Measurements from ENCODE around the gene PIK3R2. TPM values are rescaled to one million over a fixed set of nuclear protein-coding genes. Genes with fewer than 3 reads are reported as not detected.
"Not testable (repeated sequence)": the region's sequence is repeated elsewhere in the genome, so short reads cannot be mapped to it uniquely, and the experiment has no call there.

The PIK3R2 gene
- total and polyA plus RNA-seq, 4 donors = 1.8 to 21.8 (median 9.6) TPM

DNA sequence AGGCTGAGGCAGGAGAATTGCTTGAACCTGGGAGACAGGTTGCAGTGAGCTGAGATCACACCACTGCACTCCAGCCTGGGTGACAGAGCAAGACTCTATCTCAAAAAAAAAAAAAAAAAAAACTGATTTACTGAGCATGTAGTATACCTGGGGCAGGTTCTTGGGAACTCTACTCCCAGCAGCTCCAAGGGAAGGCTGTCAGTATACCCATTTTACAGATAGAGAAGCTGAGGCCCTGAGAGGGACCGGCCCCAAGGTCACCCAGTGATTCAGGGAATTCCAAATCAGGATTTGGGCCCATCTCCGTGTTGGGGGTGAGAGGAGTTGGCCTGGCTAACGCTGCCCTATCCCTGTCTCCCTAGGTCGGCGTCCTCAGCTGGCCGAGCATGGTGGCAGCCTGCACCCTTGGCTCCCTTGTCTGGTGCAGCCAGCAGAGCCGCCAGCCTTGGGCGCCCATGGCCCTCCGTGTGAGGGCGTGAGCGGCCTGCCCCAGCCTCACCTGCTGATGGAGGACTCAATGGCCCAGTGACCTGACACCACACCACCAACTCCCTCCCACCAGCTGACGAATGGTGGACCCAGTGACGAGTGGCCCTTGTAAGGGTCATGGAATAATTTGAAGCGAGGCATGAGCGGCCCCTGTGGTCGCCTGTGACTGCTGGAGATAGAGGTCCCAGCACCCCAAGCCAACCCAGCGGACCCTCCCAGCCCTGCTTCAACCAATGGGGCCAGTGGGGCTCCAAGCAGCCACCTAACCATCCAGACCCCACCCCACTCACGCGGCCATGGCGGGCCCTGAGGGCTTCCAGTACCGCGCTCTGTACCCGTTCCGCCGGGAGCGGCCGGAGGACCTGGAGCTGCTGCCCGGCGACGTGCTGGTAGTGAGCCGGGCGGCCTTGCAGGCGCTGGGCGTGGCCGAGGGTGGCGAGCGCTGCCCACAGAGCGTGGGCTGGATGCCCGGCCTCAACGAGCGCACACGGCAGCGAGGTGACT, 2.4 kb downstream of the PIK3R2 start:
- DNase-seq (no peak), ATAC-seq (ENCODE audit: low FRiP score) (no peak)
- no peaks in the 10 kb centered on the region for H3K36me3 ChIP-seq (ENCODE audit: control insufficient read depth in 1 of 2, insufficient read depth in 2 of 2, low read length in 1 of 2)
- H3K9me3 ChIP-seq (ENCODE audit: control insufficient read depth, low read length) = no peaks in the 10 kb centered on the region
- H3K4me3 ChIP-seq (ENCODE audit: low read length in 2 of 2) = no peak overlapping the region
- 94 to 95% methylated on average over 41 to 43 of the region's 43 CpGs for WGBS, 2 donors
- no peak overlapping the region for H3K27ac ChIP-seq (ENCODE audit: low read depth in 1 of 2, low read length in 2 of 2)
- intact Hi-C loops (cut with DNase I) = loop anchor here (10.0 kb wide), 1 partner anchor 151 kb away; the partner anchor contains the start of gene ARRDC2 (in 2 of the 2)
- H3K27me3 ChIP-seq (ENCODE audit: control insufficient read depth in 1 of 2, insufficient read depth in 2 of 2, low read length in 1 of 2) = no peaks in the 10 kb centered on the region
- H3K4me1 ChIP-seq (ENCODE audit: control insufficient read depth in 1 of 2, insufficient read depth in 2 of 2, low read length in 2 of 2) = peaks cover 0 to 2% of the 10 kb centered on the region in 2 donors

DNA sequence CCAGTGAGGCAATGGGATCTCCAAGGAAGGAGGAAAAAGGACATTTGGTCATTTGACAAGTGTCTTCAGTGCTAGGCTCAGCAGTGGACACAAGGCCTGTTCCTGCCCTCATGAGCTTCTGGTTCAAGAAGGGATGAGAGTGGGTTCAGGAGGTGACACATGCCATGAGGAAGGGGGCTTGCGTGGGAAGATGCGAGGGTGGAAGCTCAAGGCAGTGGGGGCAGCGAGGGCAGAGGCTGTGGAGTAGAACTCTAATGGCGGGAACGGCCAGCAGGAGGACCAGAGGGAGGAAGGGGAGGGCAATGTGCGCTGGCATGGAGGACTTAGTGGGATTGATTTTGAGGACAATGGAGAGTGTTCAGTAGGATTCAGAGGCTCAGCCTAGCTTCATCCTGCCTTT, 3.3 kb downstream of the PIK3R2 start:
- DNase-seq = no peak
- H3K27me3 ChIP-seq (ENCODE audit: control insufficient read depth in 1 of 2, insufficient read depth in 2 of 2, low read length in 1 of 2) = no peaks in the 10 kb centered on the region
- H3K27ac ChIP-seq (ENCODE audit: low read depth in 1 of 2, low read length in 2 of 2) = no peak overlapping the region
- no peak overlapping the region for H3K4me3 ChIP-seq (ENCODE audit: low read length in 2 of 2)
- H3K4me1 ChIP-seq (ENCODE audit: control insufficient read depth in 1 of 2, insufficient read depth in 2 of 2, low read length in 2 of 2) = peaks cover 0 to 2% of the 10 kb centered on the region in 2 donors
- 93 to 96% methylated on average over 5 to 6 of the region's 6 CpGs for WGBS, 2 donors
- intact Hi-C loops (cut with DNase I) = loop anchor here (10.0 kb wide), 1 partner anchor 151 kb away; the partner anchor contains the start of gene ARRDC2 (in 2 of the 2)
- no peaks in the 10 kb centered on the region for H3K9me3 ChIP-seq (ENCODE audit: control insufficient read depth, low read length)
- H3K36me3 ChIP-seq (ENCODE audit: control insufficient read depth in 1 of 2, insufficient read depth in 2 of 2, low read length in 1 of 2) = no peaks in the 10 kb centered on the region
- no peak for ATAC-seq (ENCODE audit: low FRiP score)

DNA sequence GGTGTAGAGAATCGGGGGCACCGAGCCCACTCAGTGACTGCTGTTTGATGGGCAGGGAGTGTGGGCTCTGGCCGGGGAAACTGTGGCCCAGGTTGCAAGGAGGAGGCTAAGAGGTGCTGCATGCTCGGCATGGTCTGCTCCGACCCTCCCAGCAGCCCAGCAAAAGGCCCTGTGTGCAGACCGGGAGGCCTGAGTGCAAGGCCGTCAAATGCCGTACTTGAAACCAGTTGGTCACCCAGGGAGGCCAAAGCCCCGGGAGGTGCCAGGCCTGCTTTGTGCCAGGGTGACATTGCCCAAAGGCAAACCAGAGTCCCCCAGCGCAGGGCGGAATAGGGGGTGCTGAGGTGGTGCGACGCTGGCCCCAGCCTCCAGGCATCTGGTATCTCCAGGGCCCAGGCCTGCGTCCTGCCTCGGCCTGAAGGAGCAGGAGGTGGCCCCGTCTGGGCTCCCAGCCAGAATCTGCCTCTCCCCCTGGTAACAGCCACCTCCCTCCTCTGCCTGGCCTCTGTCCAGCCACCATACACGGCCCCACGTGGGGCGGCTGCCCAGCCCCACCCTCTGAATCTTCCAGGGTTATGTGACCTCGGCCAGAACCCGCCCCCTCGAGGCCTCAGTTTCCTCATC, 4.0 kb downstream of the PIK3R2 start:
- WGBS, 2 donors = 12 to 20% methylated on average over 22 of the region's 22 CpGs
- DNase-seq (peak; percentile 88 to 93), ATAC-seq (ENCODE audit: low FRiP score) (peak; percentile 0)
- Histone ChIP-seq H3K27me3 (ENCODE audit: control insufficient read depth in 1 of 2, insufficient read depth in 2 of 2, low read length in 1 of 2) (no peaks in the 10 kb centered on the region), H3K4me3 (ENCODE audit: low read length in 2 of 2) (no peak overlapping the region), H3K9me3 (ENCODE audit: control insufficient read depth, low read length) (no peaks in the 10 kb centered on the region), H3K36me3 (ENCODE audit: control insufficient read depth in 1 of 2, insufficient read depth in 2 of 2, low read length in 1 of 2) (no peaks in the 10 kb centered on the region), H3K27ac (ENCODE audit: low read depth in 1 of 2, low read length in 2 of 2) (peak overlapping the region in 1 of 2 donors; percentile 49), H3K4me1 (ENCODE audit: control insufficient read depth in 1 of 2, insufficient read depth in 2 of 2, low read length in 2 of 2) (peaks cover 0 to 2% of the 10 kb centered on the region in 2 donors)
- intact Hi-C loops (cut with DNase I) = loop anchor here (10.0 kb wide), 1 partner anchor 152 kb away; the partner anchor contains the start of gene ARRDC2 (in 2 of the 2)

DNA sequence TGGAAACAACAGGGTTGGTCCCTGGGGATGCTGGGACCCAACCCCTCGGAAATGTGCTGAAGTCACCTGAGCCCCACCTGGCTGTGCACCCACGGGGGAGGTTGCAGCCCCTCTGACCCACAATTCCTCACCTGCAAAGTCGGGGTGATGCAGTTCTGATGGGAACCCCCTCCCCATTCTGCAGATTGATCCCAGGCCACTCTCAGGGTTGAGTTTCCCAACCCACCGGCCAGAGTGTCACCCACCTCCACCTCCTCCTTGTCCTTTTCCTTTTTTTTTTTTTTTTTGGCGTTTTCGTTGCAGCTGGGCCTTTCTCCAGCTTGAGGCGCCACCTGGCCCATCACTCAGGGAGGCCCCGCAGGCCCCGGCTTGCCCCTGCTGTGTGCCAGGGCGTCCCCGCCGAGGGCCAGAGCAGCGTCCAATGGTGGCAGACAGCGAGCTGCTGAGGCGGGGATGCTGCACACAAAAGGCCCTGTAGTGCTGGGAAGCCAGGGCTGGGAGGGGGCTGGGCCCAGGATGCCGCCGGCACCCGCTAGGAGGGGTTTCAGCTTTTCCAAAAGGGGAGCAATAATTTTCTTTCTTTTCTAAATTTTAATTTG, 4.6 kb downstream of the PIK3R2 start:
- peak overlapping the region in 1 of 2 donors; percentile 49 for H3K27ac ChIP-seq (ENCODE audit: low read depth in 1 of 2, low read length in 2 of 2)
- 22 to 24% methylated on average over 18 of the region's 18 CpGs for WGBS, 2 donors
- intact Hi-C loops (cut with DNase I) = loop anchor here (10.0 kb wide), 1 partner anchor 153 kb away; the partner anchor contains the start of gene ARRDC2 (in 2 of the 2)
- no peak for DNase-seq
- no peak overlapping the region for H3K4me3 ChIP-seq (ENCODE audit: low read length in 2 of 2)
- no peaks in the 10 kb centered on the region for H3K36me3 ChIP-seq (ENCODE audit: control insufficient read depth in 1 of 2, insufficient read depth in 2 of 2, low read length in 1 of 2)
- H3K4me1 ChIP-seq (ENCODE audit: control insufficient read depth in 1 of 2, insufficient read depth in 2 of 2, low read length in 2 of 2) = peaks cover 0 to 2% of the 10 kb centered on the region in 2 donors
- H3K27me3 ChIP-seq (ENCODE audit: control insufficient read depth in 1 of 2, insufficient read depth in 2 of 2, low read length in 1 of 2) = no peaks in the 10 kb centered on the region
- no peak for ATAC-seq (ENCODE audit: low FRiP score)
- no peaks in the 10 kb centered on the region for H3K9me3 ChIP-seq (ENCODE audit: control insufficient read depth, low read length)

DNA sequence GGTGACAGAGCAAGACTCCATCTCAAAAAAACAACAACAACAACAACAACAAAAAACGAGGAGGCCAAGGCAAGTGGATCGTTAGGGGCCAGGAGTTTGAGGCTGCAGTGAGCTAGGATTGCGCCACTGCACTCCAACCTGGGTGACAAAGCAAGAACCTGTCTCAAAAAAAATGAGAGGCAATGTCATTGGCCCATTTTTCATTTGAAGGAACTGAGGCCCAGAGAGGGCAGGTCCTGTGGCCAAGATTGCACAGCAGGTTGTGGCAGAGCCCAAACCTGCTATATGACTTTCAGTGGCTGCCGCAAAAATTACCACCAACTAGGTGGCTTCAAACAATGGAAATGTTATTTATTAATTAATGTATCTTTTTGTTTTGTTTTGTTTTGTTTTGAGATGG, 5.5 kb downstream of the PIK3R2 start:
- Histone ChIP-seq H3K4me3 (ENCODE audit: low read length in 2 of 2) (no peak overlapping the region), H3K9me3 (ENCODE audit: control insufficient read depth, low read length) (no peaks in the 10 kb centered on the region), H3K36me3 (ENCODE audit: control insufficient read depth in 1 of 2, insufficient read depth in 2 of 2, low read length in 1 of 2) (no peaks in the 10 kb centered on the region), H3K27ac (ENCODE audit: low read depth in 1 of 2, low read length in 2 of 2) (no peak overlapping the region), H3K27me3 (ENCODE audit: control insufficient read depth in 1 of 2, insufficient read depth in 2 of 2, low read length in 1 of 2) (no peaks in the 10 kb centered on the region), H3K4me1 (ENCODE audit: control insufficient read depth in 1 of 2, insufficient read depth in 2 of 2, low read length in 2 of 2) (peaks cover 0 to 2% of the 10 kb centered on the region in 2 donors)
- intact Hi-C loops (cut with DNase I) = loop anchor here (10.0 kb wide), 1 partner anchor 154 kb away; the partner anchor contains the start of gene ARRDC2 (in 2 of the 2)
- WGBS, 2 donors = 85 to 87% methylated on average over 4 of the region's 4 CpGs
- ATAC-seq (ENCODE audit: low FRiP score) = no peak
- DNase-seq = no peak

DNA sequence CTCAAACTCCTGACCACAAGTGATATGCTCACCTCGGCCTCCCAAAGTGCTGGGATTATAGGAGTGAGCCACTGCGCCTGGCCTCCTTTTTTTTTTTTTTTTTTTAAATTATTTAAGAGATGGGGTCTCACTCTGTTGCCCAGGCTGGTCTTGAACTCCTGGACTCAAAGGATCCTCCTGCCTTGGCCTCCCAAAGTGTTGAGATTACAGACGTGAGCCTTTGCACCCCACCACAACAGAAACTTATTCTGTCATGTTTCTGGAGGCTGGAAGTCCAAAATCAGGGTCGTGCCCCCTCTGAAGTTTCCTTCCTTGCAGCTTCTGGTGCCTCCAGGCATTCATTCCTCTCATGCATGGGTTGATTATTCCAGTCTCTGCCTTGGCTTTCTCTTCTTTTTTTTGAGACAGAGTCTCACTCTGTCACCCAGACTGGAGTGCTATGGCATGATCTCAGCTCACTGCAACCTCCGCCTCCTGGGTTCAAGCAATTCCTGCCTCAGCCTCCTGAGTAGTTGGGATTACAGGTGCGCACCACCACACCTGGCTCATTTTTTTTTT, 6.2 kb downstream of the PIK3R2 start:
- H3K4me1 ChIP-seq (ENCODE audit: control insufficient read depth in 1 of 2, insufficient read depth in 2 of 2, low read length in 2 of 2); DNase-seq; H3K27me3 ChIP-seq (ENCODE audit: control insufficient read depth in 1 of 2, insufficient read depth in 2 of 2, low read length in 1 of 2); H3K9me3 ChIP-seq (ENCODE audit: control insufficient read depth, low read length); H3K4me3 ChIP-seq (ENCODE audit: low read length in 2 of 2); ATAC-seq (ENCODE audit: low FRiP score); H3K36me3 ChIP-seq (ENCODE audit: control insufficient read depth in 1 of 2, insufficient read depth in 2 of 2, low read length in 1 of 2); H3K27ac ChIP-seq (ENCODE audit: low read depth in 1 of 2, low read length in 2 of 2): not testable (repeated sequence)
- intact Hi-C loops (cut with DNase I) = loop anchor here (10.0 kb wide), 1 partner anchor 154 kb away; the partner anchor contains the start of gene ARRDC2 (in 2 of the 2)
- WGBS, 2 donors = 90 to 91% methylated on average over 6 of the region's 6 CpGs

DNA sequence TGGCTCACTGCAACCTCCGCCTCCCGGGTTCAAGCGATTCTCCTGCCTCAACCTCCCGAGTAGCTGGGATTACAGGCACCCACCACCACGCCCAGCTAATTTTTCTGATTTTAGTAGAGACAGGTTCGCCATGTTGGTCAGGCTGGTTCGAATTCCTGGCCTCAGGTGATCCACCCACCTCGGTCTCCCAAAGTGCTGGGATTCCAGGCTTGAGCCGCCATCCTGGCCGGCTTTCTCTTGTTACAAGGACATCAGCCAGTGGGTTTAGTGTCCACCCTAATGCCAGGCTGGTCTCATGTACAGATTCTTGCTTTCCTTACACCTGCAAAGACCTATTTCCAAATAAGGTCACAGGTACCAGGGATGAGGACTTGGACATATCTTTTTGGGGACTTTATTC, 6.8 kb downstream of the PIK3R2 start:
- WGBS, 2 donors = 92 to 93% methylated on average over 10 of the region's 10 CpGs
- intact Hi-C loops (cut with DNase I) = loop anchor here (5.0 to 10.0 kb wide), 2 partner anchors 43 to 155 kb away; partner anchors contain the start of gene ARRDC2 (in 2 of the 2)
- H3K27me3 ChIP-seq (ENCODE audit: control insufficient read depth in 1 of 2, insufficient read depth in 2 of 2, low read length in 1 of 2) = no peaks in the 10 kb centered on the region
- H3K4me1 ChIP-seq (ENCODE audit: control insufficient read depth in 1 of 2, insufficient read depth in 2 of 2, low read length in 2 of 2) = peaks cover 0 to 2% of the 10 kb centered on the region in 2 donors
- ATAC-seq (ENCODE audit: low FRiP score) (no peak), DNase-seq (no peak)
- no peak overlapping the region for H3K4me3 ChIP-seq (ENCODE audit: low read length in 2 of 2)
- H3K27ac ChIP-seq (ENCODE audit: low read depth in 1 of 2, low read length in 2 of 2) = no peak overlapping the region
- no peaks in the 10 kb centered on the region for H3K9me3 ChIP-seq (ENCODE audit: control insufficient read depth, low read length)
- H3K36me3 ChIP-seq (ENCODE audit: control insufficient read depth in 1 of 2, insufficient read depth in 2 of 2, low read length in 1 of 2) = no peaks in the 10 kb centered on the region

DNA sequence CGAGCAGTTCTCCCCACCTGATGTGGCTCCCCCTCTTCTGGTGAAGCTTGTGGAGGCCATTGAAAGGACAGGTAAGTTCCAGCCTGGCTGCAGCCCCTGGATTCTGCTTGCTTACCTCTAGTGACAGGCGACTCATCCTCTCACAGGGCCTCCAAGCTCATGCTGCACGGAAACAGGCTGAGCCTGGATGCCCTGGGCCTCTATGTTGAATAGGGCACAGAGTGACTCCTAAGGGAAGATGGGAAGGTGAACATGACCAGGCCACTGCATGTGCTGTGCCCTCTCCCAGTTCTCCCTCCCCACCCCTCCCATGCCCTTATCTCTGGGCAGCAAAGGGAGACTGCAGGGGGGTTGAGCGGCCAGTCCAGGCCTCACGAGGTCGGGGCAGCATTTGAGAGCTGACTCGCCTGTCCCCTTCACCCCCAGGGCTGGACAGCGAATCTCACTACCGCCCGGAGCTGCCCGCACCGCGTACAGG, 7.6 kb downstream of the PIK3R2 start:
- intact Hi-C loops (cut with DNase I) = loop anchor here in 1 of 2 donors (5.0 kb wide), 1 partner anchor 43 kb away; no protein-coding TSS in a partner anchor
- H3K36me3 ChIP-seq (ENCODE audit: control insufficient read depth in 1 of 2, insufficient read depth in 2 of 2, low read length in 1 of 2) = no peaks in the 10 kb centered on the region

More for the DNA sequence above, 7.6 kb downstream of the PIK3R2 start:
- DNase-seq = no peak
- peaks cover 0 to 2% of the 10 kb centered on the region in 2 donors for H3K4me1 ChIP-seq (ENCODE audit: control insufficient read depth in 1 of 2, insufficient read depth in 2 of 2, low read length in 2 of 2)
- no peaks in the 10 kb centered on the region for H3K27me3 ChIP-seq (ENCODE audit: control insufficient read depth in 1 of 2, insufficient read depth in 2 of 2, low read length in 1 of 2)
- H3K9me3 ChIP-seq (ENCODE audit: control insufficient read depth, low read length) = no peaks in the 10 kb centered on the region
- ATAC-seq (ENCODE audit: low FRiP score) = no peak
- 59 to 62% methylated on average over 13 of the region's 13 CpGs for WGBS, 2 donors
- H3K27ac ChIP-seq (ENCODE audit: low read depth in 1 of 2, low read length in 2 of 2) = no peak overlapping the region
- no peak overlapping the region for H3K4me3 ChIP-seq (ENCODE audit: low read length in 2 of 2)

Data from aorta (tissue), 5 donors.